NCI-H2171 treated with DMSO at 0.1 percent for 48 hours (cell line): ENCODE results near the gene WDR35.
"Not testable (repeated sequence)": the region's sequence is repeated elsewhere in the genome, so short reads cannot be mapped to it uniquely, and the experiment has no call there.

Experiments used
- DNase-seq: peaks from one replicate; lab custom pipeline; 2025; lab: John Stamatoyannopoulos, UW

The WDR35 gene

DNA sequence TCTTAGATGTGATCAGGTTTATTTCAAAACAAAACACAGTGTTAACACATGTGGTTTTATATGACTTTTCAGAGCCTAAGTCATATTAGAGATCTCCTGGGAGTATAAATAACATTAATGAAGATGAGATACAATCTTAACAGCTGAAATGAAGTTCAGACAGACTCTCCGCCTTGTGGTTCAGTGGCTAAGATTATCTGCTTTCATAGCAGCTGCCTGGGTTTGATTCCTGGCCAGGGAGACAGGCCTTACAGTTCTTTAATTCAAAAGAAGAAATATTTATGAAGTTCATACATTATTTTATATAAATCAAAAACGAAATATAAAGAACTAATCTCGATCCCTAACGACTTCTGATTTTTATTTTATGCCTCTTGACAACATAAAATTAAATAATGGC is 52.9 kb downstream of the WDR35 start:
- no peak for DNase-seq

DNA sequence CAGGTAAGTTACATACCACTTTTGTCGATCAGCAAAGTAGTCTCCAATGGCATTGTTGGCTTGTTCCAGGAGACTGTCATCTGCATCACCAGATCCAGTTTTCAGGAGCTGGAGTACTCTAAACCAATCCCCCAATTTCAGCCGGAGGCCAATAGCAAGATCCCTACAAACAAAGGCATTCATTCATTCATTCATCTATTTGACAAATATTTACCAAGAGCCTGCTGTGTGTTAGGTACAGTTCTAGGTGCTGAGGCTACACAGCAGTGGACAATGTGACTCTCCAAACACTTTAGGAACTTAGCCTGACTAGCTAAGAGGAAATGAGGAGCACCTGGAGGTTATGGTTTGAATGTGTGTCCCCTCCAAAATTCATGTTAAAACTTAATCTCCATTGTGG is 53.7 kb downstream of the WDR35 start:
- DNase-seq = no peak

DNA sequence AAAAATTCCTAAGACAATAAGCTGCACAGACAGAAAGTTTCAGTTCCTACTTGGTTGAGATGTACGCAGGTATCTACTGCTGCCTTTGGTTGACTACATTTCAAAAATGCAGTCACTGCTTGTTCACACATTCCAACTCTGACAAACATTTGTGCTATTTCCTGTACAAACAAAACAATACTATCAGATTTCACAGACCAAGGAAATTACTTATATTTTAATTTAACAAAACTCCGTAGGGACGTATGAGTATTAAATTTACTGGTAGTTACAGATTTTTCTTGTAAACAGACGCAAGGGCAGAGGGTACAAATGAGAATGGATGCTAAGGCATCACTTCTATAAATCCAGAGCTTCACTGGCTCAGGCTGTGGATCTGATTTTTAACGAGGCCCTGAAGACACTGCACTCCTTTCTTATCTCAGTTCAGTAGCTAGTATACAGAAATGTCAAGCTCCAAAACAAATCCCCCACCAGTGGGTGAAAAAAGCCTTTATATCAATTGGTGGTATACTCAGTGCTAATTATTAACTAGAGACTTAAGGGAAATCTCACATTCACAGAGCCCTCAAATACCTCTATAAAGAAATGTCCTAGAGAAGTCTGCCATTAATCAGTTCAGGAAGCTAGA is 56.4 kb downstream of the WDR35 start:
- no peak for DNase-seq

DNA sequence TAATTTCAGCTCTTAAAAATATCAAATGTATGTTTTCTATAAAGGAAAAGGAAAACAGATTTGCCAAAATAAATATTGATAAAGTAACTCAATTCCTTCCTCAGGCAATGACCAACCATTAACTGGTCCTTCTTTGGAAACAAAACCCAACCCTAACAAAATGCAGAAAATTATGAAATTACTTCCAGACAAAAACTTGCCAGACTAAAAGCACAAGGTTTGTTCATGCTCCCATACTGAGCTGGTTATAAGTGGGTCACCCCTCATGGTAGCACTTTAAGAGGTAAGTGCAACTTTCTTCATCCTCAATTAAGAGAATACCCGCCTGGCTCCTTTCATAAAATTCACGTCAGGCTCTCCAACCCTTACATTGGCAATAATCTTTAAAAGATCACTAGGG is 57.0 kb downstream of the WDR35 start:
- DNase-seq = no peak

DNA sequence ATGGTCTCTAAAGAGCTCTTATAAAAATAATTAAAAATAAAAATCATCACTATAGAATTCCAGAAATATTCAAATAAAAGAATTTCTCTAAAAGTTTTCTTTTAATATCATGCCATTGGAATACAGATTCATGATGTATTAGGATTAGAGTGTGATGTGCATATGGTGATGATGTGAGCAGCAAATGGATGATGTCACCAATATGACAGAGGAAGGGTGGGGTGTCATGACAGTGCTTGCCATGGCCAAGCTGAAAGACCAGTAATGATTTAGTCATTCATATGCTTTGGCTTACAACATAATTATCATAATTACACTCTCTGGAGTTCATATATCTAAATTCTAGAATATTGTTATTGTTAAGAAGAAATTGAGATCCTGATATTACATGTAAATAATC is 60.7 kb downstream of the WDR35 start:
- no peak for DNase-seq

DNA sequence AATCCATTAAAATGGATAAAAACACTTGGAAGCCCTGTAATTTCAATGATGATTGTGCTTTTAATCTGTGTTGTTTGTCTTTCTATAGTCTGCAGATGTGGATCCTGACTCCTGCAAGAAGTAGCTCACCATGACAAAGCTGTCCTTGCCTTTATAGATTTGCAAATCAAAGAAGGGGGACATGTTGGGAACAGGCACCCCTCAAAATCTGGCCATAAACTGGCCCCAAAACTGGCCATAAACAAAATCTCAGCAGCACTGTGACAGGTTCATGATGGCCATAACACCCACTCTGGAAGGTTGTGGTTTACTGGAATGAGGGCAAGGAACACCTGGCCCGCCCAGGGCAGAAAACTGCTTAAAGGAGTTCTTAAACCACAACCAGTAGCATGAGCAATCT is 62.1 kb downstream of the WDR35 start:
- DNase-seq = not testable (repeated sequence)

DNA sequence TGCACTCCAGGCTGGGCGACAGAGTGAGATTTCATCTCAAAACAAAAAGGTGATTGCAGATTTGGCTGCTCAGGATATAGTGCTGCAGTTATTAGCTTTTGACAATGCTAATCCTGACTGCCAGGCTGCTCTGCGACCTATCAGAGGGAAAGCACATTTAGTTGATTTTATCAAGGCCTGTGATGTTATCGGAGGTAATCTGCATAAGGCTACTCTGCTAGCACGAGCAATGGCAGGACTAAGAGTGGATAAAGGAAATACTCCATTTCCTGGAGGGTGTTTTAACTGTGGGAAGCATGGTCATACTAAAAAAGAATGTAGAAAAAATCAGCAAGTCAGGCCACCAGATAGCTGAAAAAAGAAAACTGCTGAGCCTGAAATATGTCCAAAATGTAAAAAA is 65.4 kb downstream of the WDR35 start:
- not testable (repeated sequence) for DNase-seq

DNA sequence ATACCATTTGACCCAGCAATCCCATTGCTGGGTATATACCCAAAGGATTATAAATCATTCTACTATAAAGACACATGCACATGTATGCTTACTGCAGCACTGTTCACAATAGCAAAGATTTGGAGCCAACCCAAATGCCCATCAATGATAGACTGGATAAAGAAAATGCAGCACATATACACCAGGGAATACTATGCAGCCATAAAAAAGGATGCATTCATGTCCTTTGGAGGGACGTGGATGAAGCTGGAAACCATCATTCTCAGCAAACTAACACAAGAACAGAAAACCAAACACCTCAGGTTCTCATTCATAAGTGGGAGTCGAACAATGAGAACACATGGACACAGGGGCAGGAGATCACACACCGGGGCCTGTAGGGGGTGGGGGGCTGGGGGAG is 67.7 kb downstream of the WDR35 start:
- DNase-seq = not testable (repeated sequence)

DNA sequence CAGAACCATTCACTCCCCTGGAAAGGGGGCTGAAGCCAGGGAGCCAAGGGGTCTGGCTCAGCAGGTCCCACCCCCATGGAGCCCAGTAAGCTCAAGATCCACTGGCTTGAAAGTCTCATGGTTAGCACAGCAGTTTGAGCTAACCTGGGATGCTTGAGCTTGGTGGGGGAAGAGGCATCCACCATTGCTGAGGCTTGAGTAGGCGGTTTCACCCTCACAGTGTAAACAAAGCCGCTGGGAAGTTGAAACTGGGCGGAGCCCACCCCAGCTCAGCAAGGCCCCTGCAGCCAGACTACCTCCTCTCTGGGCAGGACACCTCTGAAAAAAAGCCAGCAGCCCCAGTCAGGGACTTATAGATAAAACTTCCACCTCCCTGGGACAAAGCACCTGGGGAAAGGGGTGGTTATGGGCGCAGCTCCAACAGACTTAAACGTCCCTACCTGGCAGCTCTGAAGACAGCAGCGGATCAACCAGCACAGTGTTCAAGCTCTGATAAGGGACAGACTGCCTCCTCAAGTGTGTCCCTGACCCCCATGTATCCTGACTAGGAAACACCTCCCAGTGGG is 73.4 kb downstream of the WDR35 start:
- DNase-seq = no peak

DNA sequence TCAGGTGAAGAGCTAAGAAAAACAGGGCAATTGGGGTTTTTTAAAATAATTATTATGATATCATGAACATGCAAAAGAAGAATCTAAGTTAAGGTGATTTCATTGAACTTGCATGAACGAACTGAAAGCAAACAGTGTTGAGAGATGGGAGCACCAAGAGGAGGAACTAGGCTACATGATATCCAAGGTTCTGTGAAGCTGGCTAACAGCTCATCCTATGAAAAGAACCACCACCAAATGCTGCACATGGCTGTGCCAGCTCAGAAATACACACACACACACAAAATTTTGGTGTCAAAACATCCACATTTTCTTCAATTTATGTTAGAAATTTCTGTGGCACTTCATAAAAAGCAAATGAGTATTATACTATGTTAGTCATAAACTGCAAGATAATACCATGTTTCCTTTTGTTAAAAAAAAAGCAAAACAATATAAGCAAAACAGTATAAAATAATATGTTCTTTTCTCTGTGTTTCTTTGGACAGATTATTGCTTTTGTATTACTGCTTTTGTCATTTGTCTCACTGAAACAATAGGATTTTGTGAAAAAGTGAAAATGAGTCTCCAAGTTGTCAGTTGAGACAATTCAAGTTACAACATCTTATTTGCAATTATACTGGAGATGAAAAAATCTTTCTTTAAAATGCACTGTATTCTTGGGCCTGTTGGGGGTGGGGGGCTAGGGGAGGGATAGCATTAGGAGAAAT is 75.5 kb downstream of the WDR35 start:
- DNase-seq = no peak

DNA sequence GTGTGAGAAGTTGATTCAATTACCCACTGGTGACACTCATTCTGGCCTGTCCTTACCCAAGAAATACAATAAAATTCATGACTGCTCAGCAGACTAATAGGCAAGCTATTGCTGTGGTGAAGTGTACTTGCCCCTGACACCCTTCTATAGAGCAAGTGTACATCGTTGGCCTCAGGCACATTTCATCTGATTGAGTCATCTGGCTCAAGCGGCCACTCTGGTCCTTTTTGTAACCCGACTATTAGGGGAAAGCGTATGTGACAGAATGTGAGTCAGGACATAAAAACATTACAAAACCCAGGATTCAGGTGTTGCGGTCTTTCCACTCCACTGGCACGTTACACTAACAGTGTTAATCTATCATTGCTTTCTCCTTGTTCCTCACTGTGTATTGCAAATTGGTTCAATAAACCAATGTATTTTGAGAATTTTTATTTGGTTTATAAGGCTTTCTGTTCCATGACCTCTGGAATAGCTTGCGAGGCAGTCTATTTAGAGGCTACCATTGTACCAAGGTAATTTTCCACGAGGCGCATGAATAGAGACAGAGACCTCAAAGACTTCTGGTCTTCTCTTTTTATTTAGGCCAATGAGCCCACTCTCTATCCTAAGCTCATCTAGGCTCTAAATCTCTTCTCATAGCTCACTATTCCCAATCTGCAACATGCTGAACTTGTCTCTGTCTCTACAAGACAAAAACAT is 77.9 kb downstream of the WDR35 start:
- no peak for DNase-seq

DNA sequence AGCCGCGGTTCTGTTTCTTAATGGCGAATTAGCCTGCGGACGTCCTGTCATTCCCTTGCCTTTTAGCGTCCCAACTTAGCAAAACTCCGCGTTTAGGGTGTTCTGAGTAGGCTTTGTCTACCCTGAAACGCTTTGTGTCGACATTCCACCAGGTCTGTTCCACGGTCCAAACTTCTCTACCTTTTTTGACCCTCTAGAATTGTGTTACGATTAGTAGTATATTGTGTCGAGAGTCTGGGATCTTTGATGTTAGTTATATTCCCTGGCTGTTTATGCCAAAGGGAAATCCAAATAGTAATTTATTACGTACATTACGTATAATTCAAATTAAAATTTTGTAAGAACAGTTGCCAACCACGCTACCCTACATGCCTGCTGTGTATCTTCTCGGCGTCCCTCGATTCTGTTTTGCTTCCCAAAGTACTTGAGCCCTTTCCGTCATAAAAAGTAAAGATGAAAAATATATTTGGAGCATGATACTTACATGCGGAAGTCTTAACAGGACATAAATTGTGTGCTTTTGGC is 87.6 kb downstream of the WDR35 start:
- DNase-seq = no peak

DNA sequence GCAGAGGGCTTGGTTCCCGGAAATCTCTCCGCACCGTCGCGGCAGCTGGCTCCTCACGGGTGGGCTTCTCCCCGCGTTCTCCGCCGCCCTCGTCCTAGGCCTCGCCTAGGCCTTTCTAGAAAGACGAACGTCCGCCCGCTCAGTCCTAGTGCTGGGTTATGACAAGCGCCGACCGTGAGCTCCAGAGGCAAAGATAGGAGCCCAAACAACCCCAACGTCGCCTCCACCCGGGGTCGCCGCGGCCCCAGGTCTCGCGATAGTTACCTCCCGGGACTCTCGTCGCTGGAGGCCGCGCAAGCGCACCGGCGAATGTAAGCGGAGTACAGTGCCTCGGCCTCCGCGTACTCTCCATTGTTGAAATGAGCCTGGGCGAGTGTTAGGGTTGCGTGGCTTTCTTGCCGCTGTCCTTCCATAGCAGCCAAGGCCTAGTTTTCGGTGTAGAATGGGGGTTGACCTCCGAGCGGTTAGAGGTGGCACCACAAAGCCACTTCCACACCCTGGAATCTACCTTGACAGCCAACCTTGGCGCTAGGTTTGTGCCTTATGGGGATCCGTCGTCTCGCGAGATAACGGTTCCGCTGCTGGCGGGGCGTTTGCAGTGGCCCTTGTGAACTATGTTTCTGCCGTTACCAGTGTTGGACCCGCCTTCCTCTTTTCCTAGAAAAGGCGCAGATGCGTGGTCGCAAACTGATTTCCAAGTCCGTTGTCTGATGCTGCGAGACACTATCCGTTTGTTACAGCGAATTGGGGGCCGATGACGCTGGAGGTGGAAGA is 88.3 kb downstream of the WDR35 start, which contains the start of gene TTC32:
Gene TTC32, minus strand, starts transcription at position 542 of the 774 bp plus-strand sequence. Its CDS starts 129 bp downstream, at position 413.
- peak; percentile 98 for DNase-seq

DNA sequence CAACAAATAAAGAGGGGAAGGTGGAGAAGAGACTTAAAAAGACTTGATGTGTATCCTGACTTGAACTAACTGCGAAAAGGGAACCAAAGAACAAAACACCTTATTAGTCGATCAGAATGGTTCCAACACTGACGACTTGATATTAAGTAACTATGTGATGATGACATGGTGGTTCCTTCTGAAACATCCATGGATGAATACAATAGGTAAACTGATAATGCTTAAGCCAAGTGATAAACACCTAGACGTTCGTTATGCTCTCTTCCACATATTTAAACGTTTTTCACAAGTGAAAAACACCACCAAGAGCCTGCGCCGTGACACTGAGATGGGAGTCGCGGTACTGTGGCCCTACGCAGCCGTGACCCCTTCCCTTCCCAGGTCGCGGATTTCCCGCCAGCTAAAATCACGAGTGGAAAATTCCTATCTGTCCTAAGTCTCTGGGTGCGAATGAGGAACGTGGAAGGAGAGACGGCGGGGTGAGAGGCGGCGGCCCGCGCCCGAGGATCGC is 88.9 kb downstream of the WDR35 start:
- no peak for DNase-seq

DNA sequence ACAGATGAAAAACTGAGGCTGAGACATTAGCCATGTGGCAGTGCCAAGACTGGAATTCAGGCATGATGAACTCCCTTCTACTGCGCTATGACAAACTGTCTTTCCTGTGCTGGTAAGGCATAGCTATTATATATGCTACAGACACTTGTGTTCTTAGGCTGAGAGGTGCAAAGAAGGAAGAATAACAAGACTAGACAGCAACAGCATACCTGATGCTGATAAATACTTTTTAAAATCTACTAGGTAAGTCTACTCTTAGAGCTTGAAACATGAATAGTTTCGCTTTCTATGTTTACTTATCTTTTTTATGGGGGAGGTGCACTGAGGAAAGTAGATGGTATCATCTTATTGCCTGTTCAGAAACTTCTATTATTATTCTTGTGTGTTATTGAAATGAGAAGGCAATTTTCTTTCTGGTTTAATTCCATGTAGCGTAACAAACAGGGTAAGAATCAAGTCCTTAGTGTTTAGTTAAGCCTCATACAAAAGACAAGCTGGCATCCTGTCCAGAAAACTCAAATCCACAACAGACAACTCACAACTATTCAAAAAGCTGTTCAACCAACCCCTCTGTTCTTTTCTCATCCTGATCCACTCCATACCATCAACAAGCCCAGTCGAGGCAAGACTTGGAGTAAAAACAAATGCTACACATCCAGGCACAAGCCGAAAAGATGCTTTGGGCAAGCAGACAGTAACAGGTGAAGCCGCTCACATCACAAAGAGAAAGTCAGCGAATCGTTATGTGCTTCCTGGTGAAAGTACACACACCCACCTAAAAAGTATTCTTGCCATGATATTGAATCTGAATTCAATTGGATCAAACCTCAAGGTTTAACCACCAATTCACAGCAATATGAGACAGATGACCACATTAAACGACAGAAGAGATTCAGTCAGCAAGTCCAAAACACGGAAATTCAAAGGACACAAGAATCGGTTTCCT is 89.6 kb downstream of the WDR35 start:
- no peak for DNase-seq

DNA sequence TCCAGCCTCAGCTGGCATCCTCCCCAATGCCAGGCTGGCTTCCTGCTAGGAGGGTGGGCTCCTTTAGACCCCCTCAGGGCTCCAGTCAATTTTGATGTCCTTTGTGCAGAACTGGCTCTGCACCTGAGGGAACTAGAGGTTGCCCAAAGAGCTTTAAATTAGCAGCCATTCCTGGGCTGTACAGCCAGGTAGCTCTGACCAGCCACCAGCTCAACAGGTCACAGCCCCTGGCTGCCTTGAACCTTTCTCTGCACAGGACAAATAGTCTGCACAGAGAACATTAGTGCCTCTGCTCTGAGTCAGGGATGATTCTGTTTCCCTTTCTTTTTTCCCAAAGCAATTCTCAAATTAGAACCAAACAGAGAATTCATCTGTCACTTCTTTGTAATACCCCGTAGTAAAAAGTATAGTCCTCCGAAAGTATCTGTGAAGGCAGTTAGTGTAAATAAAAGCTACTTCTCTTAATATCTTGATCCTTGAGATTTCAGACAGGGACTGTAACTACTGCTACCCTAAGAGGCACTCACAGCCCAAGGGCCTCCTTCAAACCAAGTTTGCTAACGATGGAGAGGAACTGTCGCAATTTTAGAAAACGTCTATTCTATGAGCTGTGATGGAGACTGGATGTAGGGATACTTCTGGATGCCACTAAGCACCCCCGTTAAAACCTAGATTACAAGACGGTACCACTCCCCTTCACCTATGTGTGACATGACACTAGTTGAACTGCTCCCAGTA is 91.1 kb downstream of the WDR35 start:
- DNase-seq = no peak

DNA sequence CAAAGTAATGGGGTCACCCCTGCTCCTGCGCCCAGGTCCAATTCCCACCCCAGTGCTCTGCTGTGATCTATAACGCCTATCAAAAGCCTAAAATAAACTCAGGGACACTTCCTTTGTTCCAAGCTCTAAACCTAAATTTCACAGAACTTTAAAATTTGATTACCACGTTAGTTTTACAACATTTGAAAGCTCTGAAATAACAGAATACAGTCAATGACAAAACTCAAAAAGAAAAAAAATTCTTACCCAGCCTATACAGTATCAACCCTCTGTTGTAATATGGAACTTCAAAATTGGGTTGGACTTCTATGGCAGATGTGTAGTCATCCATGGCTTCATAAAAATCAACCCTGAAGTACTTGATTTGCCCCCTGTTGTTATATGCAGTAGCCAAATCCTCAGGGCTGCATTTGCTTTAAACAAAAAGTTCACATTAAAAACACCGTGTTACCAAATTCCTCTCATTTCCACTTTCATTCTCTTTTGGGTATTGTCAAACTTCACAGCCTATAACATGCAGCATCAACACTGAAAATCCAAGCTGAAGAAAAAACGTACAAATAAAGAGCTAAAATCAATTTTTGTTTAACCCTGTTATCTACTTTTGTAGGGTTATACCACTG is 92.2 kb downstream of the WDR35 start:
- DNase-seq = no peak

DNA sequence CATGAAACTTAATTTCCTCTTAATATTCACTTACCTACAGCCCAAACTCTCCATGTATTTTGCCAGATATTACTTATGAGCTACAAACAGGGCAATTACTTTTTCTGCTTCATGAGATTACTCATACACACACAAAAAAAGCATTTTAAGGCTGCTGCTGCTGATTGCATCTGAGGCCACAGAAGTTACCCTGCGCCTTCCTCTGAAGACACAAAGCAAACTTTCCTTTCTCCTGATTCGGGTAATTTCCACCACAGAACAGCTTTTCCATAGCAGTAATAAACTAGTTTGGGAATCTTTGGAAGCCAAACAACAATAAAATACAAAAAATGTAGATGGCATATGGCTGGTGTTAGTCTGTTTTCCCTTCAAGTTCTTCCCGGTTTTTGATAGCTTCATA is 94.4 kb downstream of the WDR35 start:
- no peak for DNase-seq

DNA sequence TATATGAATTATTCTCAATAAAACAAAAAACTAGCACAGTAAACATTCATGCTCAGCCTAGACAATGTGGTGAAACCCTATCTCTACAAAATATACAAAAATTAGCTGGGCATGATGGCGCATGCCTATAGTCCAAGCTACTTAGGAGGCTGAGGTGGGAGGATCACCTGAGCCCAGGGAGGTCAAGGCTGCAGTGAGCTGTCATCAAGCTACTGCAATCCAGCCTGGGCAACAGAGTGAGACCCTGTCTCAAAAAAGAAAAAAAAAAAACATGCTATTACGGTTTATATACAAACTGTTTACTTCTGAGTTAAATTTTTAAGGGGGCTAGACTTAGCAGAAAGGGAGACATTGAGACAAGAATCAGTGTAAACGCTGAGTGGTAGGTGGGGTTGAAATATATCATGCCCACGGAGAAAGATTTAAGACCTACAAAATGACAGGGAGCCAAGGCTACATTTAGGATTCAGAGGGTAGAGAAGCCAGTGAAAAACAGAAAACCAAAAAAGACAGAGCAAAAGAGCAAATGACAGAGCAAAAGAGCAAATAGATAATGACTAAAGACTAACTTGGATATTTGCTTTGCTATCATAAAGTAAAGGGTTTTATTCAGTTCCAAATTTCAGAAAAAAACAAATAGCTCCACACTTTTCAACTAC is 95.6 kb downstream of the WDR35 start:
- no peak for DNase-seq
